Measurements from ENCODE around the gene NEFH.
"Not testable (repeated sequence)": the region's sequence is repeated elsewhere in the genome, so short reads cannot be mapped to it uniquely, and the experiment has no call there.

The NEFH gene

GRCh38 chr22:29463629-29464028, 16.4 kb upstream of the NEFH start:
- DNase-seq: no peak

- no peak for DNase-seq
Observed at GRCh38 chr22:29464581-29464980, 15.4 kb upstream of the NEFH start.

- no peak for DNase-seq
Observed at GRCh38 chr22:29469755-29470154, 10.3 kb upstream of the NEFH start.

GRCh38 chr22:29470159-29470855, 9.7 kb upstream of the NEFH start:
- peak; percentile 31 for DNase-seq

- no peak for DNase-seq
Observed at GRCh38 chr22:29473001-29473400, 7.0 kb upstream of the NEFH start.

- DNase-seq: no peak
Observed at GRCh38 chr22:29475550-29475949, 4.5 kb upstream of the NEFH start.

GRCh38 chr22:29476116-29476515, 3.9 kb upstream of the NEFH start:
- DNase-seq: no peak

GRCh38 chr22:29477723-29478318, 2.2 kb upstream of the NEFH start:
- no peak for DNase-seq

GRCh38 chr22:29478326-29479276, 1.4 kb upstream of the NEFH start:
- DNase-seq: no peak

GRCh38 chr22:29480262-29480511, 169 bp downstream of the NEFH start:
- no peak for DNase-seq

- no peak for DNase-seq
Observed at GRCh38 chr22:29480512-29481264, 670 bp downstream of the NEFH start.

- DNase-seq: peak; percentile 15
Observed at GRCh38 chr22:29481265-29482000, 1.4 kb downstream of the NEFH start.

- no peak for DNase-seq
Observed at GRCh38 chr22:29482253-29482652, 2.2 kb downstream of the NEFH start.

- no peak for DNase-seq
Observed at GRCh38 chr22:29482726-29483125, 2.7 kb downstream of the NEFH start.

- no peak for DNase-seq
Observed at GRCh38 chr22:29483254-29483653, 3.2 kb downstream of the NEFH start.

- no peak for DNase-seq
Observed at GRCh38 chr22:29484642-29485041, 4.6 kb downstream of the NEFH start.

- no peak for DNase-seq
Observed at GRCh38 chr22:29485448-29485847, 5.4 kb downstream of the NEFH start.

GRCh38 chr22:29487426-29487986, 7.5 kb downstream of the NEFH start:
- DNase-seq: no peak

GRCh38 chr22:29489127-29489780, 9.2 kb downstream of the NEFH start:
- DNase-seq: not testable (repeated sequence)

GRCh38 chr22:29491012-29491411, 11.0 kb downstream of the NEFH start:
- no peak for DNase-seq

- DNase-seq: no peak
Observed at GRCh38 chr22:29493636-29494035, 13.6 kb downstream of the NEFH start.

- no peak for DNase-seq
Observed at GRCh38 chr22:29499852-29500251, 19.8 kb downstream of the NEFH start.

Data from EL (cell line).